Stimulated activated CD4-positive, alpha-beta T cell treated with anti-CD3 and anti-CD28 coated beads, Interleukin-12 subunit alpha, Interleukin-12 subunit beta, amount 100 ng/mL, for 24 hours (primary cell): ENCODE results near the gene CALHM2.
A peak's percentile ranks its signal among the peaks of the same experiment; 100 is the strongest.
"Not testable (repeated sequence)": the region's sequence is repeated elsewhere in the genome, so short reads cannot be mapped to it uniquely, and the experiment has no call there.

Source experiments
- DNase-seq, 2 experiments: peaks; one replicate each; pipeline ENCODE4 v3.0.0-alpha.2; 2020; ENCODE audit warnings: low read depth in 2 of 2

CALHM2 gene

GRCh38 chr10:103451831-103452505, at the start of gene CALHM2:
CALHM2 (minus strand) TSS chr10:103452370; CDS start chr10:103449941, 2,429 bp downstream.
- peak; percentile 36 to 61 for DNase-seq

- no peak for DNase-seq
Observed at GRCh38 chr10:103501186-103501585, 49.0 kb upstream of the CALHM2 start.

GRCh38 chr10:103500481-103500880, 48.3 kb upstream of the CALHM2 start:
- DNase-seq, result no peak

GRCh38 chr10:103499881-103500280, 47.7 kb upstream of the CALHM2 start:
- DNase-seq, result no peak

- DNase-seq, result no peak
Observed at GRCh38 chr10:103498936-103499638, 46.9 kb upstream of the CALHM2 start.

GRCh38 chr10:103497161-103497915, 45.2 kb upstream of the CALHM2 start:
- no peak for DNase-seq

- no peak for DNase-seq
Observed at GRCh38 chr10:103495321-103495720, 43.2 kb upstream of the CALHM2 start.

- DNase-seq, result peak in 1 of 2 experiments; percentile 31
Observed at GRCh38 chr10:103493916-103494877, 42.0 kb upstream of the CALHM2 start.

- no peak for DNase-seq
Observed at GRCh38 chr10:103493362-103493915, 41.3 kb upstream of the CALHM2 start, which contains the start of gene NEURL1. NEURL1 (plus strand) TSS chr10:103493705; CDS start chr10:103494388, 683 bp downstream.

- no peak for DNase-seq
Observed at GRCh38 chr10:103492655-103493261, 40.6 kb upstream of the CALHM2 start.

GRCh38 chr10:103491729-103492364, 39.7 kb upstream of the CALHM2 start:
- DNase-seq, result no peak

- DNase-seq, result no peak
Observed at GRCh38 chr10:103490986-103491314, 38.8 kb upstream of the CALHM2 start.

GRCh38 chr10:103487410-103487708, 35.2 kb upstream of the CALHM2 start:
- no peak for DNase-seq

- DNase-seq, result not testable (repeated sequence)
Observed at GRCh38 chr10:103486635-103487409, 34.7 kb upstream of the CALHM2 start.

- DNase-seq, result no peak
Observed at GRCh38 chr10:103481974-103482531, 29.9 kb upstream of the CALHM2 start.

GRCh38 chr10:103480521-103480920, 28.4 kb upstream of the CALHM2 start:
- no peak for DNase-seq

GRCh38 chr10:103479135-103479534, 27.0 kb upstream of the CALHM2 start, which contains the start of gene CALHM3:
CALHM3 (minus strand) TSS chr10:103479240; CDS start chr10:103479032, 208 bp downstream.
- no peak for DNase-seq

- DNase-seq, result no peak
Observed at GRCh38 chr10:103478671-103479070, 26.5 kb upstream of the CALHM2 start.
